ENCODE data around the gene FANCG.

DNA sequence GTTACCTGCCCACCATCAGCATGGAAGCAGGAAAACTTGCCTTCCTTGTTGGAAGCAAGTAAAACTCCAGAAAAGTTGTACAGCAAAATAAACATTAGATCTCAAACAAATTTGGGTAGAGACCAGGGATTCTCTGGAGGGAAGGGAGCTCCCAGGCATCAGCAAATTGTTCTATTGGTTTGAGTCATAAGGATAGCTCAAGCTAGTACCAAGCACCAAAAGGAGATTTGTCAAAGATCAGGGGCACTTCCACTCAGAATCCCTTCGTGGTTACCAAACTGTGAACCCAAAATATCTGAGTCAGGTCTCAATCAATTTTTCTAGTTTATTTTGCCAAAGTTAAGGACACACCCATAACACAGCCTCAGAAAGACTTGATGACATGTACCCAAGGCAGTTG, 52.4 kb downstream of the FANCG start:
- TF ChIP-seq NFIC (IDR thresholded peaks at IDR 0.05) (no peak), CEBPB (IDR thresholded peaks at IDR 0.05) (no peak), TAF1 (IDR thresholded peaks at IDR 0.05; ENCODE audit: low read depth) (no peak), YY1 (IDR thresholded peaks at IDR 0.05; ENCODE audit: low read depth) (no peak), RAD21 (IDR thresholded peaks at IDR 0.05; ENCODE audit: low read depth) (no peak), EP300 (IDR thresholded peaks at IDR 0.05; ENCODE audit: borderline replicate concordance) (no peak), EGR1 (IDR thresholded peaks at IDR 0.05) (no peak), FOXM1 (IDR thresholded peaks at IDR 0.05; ENCODE audit: borderline replicate concordance, low read depth) (no peak), TCF12 (IDR thresholded peaks at IDR 0.05; ENCODE audit: low read depth) (no peak), CREB1 (IDR thresholded peaks at IDR 0.05; ENCODE audit: low read depth) (no peak)
- TF ChIP-seq, protein P1, sequence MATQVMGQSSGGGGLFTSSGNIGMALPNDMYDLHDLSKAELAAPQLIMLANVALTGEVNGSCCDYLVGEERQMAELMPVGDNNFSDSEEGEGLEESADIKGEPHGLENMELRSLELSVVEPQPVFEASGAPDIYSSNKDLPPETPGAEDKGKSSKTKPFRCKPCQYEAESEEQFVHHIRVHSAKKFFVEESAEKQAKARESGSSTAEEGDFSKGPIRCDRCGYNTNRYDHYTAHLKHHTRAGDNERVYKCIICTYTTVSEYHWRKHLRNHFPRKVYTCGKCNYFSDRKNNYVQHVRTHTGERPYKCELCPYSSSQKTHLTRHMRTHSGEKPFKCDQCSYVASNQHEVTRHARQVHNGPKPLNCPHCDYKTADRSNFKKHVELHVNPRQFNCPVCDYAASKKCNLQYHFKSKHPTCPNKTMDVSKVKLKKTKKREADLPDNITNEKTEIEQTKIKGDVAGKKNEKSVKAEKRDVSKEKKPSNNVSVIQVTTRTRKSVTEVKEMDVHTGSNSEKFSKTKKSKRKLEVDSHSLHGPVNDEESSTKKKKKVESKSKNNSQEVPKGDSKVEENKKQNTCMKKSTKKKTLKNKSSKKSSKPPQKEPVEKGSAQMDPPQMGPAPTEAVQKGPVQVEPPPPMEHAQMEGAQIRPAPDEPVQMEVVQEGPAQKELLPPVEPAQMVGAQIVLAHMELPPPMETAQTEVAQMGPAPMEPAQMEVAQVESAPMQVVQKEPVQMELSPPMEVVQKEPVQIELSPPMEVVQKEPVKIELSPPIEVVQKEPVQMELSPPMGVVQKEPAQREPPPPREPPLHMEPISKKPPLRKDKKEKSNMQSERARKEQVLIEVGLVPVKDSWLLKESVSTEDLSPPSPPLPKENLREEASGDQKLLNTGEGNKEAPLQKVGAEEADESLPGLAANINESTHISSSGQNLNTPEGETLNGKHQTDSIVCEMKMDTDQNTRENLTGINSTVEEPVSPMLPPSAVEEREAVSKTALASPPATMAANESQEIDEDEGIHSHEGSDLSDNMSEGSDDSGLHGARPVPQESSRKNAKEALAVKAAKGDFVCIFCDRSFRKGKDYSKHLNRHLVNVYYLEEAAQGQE (IDR thresholded peaks at IDR 0.05; ENCODE audit: low read depth) = no peak
- TF ChIP-seq, protein P2, sequence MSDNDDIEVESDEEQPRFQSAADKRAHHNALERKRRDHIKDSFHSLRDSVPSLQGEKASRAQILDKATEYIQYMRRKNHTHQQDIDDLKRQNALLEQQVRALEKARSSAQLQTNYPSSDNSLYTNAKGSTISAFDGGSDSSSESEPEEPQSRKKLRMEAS (IDR thresholded peaks at IDR 0.05) = no peak
- TF ChIP-seq, protein P3, sequence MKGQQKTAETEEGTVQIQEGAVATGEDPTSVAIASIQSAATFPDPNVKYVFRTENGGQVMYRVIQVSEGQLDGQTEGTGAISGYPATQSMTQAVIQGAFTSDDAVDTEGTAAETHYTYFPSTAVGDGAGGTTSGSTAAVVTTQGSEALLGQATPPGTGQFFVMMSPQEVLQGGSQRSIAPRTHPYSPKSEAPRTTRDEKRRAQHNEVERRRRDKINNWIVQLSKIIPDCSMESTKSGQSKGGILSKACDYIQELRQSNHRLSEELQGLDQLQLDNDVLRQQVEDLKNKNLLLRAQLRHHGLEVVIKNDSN (IDR thresholded peaks at IDR 0.05) = no peak
